HTR-8/SVneo (cell line): ENCODE measurements around the gene JAK1.
"Not testable (repeated sequence)": the region's sequence is repeated elsewhere in the genome, so short reads cannot be mapped to it uniquely, and the experiment has no call there.

Source experiments
- DNase-seq: peaks from one replicate; pipeline ENCODE4 v3.0.0; 2011; ENCODE audit warnings: low spot score, mixed read lengths; ENCODE audit not compliant: insufficient read length
- FAIRE-seq: peaks from 2 replicates; lab custom pipeline; 2011; peaks lifted over from hg19 to GRCh38; lab: Jason Lieb, UNC

JAK1 gene

GRCh38 chr1:64966158-64966971 is at the start of gene JAK1:
Gene JAK1 (minus strand): TSS chr1:64966549. CDS start chr1:64886264, 80,285 bp downstream.
- FAIRE-seq (no peak), DNase-seq (peak; percentile 87)

- no peak for FAIRE-seq
- DNase-seq: no peak
Measured at GRCh38 chr1:65014321-65014720, 48.0 kb upstream of the JAK1 start.

- DNase-seq: no peak
- no peak for FAIRE-seq
Measured at GRCh38 chr1:65011983-65012382, 45.6 kb upstream of the JAK1 start.

- DNase-seq (no peak), FAIRE-seq (no peak)
Measured at GRCh38 chr1:65009724-65010420, 43.5 kb upstream of the JAK1 start.

- no peak for FAIRE-seq
- no peak for DNase-seq
Measured at GRCh38 chr1:65009176-65009575, 42.8 kb upstream of the JAK1 start.

- no peak for DNase-seq
- FAIRE-seq: no peak
Measured at GRCh38 chr1:65006806-65007205, 40.5 kb upstream of the JAK1 start.

- no peak for FAIRE-seq
- no peak for DNase-seq
Measured at GRCh38 chr1:65003316-65003664, 36.9 kb upstream of the JAK1 start.

GRCh38 chr1:65002508-65003315 is 36.4 kb upstream of the JAK1 start:
- FAIRE-seq (no peak), DNase-seq (peak; percentile 48)

GRCh38 chr1:65002156-65002507 is 35.8 kb upstream of the JAK1 start:
- no peak for DNase-seq
- no peak for FAIRE-seq

- FAIRE-seq (peak; percentile 76), DNase-seq (peak; percentile 70)
Measured at GRCh38 chr1:65001231-65001792, 35.0 kb upstream of the JAK1 start.

- not testable (repeated sequence) for DNase-seq, FAIRE-seq
Measured at GRCh38 chr1:64998425-64998948, 32.1 kb upstream of the JAK1 start.

GRCh38 chr1:64996541-64997257 is 30.4 kb upstream of the JAK1 start:
- DNase-seq: no peak

GRCh38 chr1:64995316-64995715 is 29.0 kb upstream of the JAK1 start:
- no peak for FAIRE-seq
- no peak for DNase-seq

More at GRCh38 chr1:64996541-64997257, 30.4 kb upstream of the JAK1 start:
- FAIRE-seq: no peak

GRCh38 chr1:64986903-64987871 is 20.8 kb upstream of the JAK1 start:
- FAIRE-seq: no peak

GRCh38 chr1:64984737-64985136 is 18.4 kb upstream of the JAK1 start:
- no peak for DNase-seq
- no peak for FAIRE-seq

More at GRCh38 chr1:64986903-64987871, 20.8 kb upstream of the JAK1 start:
- no peak for DNase-seq

GRCh38 chr1:64984106-64984505 is 17.8 kb upstream of the JAK1 start:
- no peak for DNase-seq
- FAIRE-seq: no peak

- DNase-seq (peak; percentile 72), FAIRE-seq (peak; percentile 69)
Measured at GRCh38 chr1:64983110-64983509, 16.8 kb upstream of the JAK1 start.
